Activated CD4-positive, alpha-beta T cell treated with anti-CD3 and anti-CD28 coated beads for 48 hours (primary cell): Measurements from ENCODE around the gene VAPB.
"Not testable (repeated sequence)": the region's sequence is repeated elsewhere in the genome, so short reads cannot be mapped to it uniquely, and the experiment has no call there.

Experiments used
- DNase-seq: peaks from one replicate; pipeline ENCODE4 v3.0.0-alpha.2; 2020

VAPB gene

DNA sequence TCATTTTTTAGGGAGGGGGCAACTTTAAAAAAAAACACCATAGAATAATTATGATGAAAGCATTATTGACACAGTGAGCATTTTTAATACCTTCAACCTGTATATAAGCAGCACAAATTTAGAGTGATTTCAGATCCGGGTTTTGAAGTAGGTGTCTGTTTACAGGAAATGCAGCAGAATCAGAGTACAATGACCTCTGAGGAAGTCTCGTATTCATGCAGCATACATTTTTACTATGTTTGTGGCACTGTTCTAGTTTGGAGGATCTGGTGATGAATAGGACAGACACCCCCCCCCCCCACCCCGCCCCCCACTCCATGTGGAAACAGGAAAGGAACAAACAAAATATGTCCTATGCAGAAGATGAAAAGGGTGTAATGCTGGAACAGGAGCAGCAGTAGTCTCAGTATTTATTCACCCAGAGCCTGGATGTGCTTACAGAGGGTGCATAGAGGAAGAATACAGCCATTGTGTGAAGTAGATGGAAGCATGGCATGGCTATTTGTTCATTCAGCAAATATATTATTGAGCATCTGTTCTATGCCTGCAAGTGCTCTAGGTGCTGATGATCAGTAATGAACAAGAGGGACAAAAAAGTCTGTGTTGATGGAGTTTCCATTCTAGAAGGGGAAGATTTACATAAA, 19.7 kb downstream of the VAPB start:
- DNase-seq = no peak

DNA sequence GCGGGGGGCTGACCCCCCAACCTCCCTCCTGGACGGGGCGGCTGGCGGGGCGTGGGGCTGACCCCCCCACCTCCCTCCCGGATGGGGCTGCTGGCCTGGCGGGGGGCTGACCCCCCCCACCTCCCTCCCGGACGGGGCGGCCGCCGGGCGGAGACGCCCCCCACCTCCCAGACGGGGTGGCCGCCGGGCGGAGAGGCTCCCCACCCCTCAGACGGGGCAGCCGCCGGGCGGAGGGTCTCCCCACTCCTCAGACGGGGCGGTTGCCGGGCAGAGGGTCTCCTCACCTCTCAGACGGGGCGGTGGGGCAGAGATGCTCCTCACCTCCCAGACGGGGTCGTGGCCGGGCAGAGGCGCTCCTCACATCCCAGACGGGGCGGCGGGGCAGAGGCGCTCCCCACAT, 25.2 kb downstream of the VAPB start:
- DNase-seq = not testable (repeated sequence)

- DNase-seq = not testable (repeated sequence)
Observed at GRCh38 chr20:58414786-58415185, 25.8 kb downstream of the VAPB start.

DNA sequence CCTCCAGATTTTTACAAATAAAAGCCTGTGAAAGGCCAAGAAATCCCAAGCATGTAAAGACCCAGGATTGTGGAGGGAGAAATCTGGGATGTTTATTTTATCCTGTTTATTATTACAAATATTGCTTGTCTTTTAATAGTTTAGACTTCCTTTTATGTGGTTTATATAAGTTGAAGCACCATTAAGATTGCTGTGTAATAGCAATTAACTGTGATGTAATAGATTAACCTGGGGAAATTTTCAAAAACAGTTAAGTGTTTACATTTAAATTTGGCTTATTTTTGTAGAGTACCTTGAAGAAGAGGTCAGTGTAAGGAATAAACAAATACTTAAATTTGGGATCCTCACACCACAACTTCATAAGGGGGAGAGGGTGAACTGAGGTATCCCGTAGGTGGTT, 27.0 kb downstream of the VAPB start:
- DNase-seq = no peak

- DNase-seq = no peak
Observed at GRCh38 chr20:58416835-58417234, 27.8 kb downstream of the VAPB start.

GRCh38 chr20:58417438-58417837, 28.4 kb downstream of the VAPB start:
- no peak for DNase-seq

GRCh38 chr20:58418949-58419748, 30.1 kb downstream of the VAPB start:
- no peak for DNase-seq

- no peak for DNase-seq
Observed at GRCh38 chr20:58420798-58421496, 31.9 kb downstream of the VAPB start.

DNA sequence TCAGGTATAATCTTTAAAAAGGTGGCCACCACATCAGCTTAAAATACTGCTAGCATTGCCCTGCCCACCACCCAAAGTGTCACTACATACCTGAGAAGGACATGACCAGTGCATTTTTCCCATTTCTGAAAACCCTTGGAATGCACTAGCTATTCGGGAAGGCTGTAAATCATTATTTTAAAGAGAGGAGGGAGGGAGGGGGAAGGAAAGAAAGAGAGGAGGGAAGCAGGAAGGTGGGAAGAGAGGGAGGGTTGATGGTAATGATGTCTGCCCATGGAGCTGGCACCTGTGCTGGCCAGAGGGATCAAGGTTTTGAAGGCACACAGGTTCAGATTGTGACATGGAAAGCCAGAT, 32.4 kb downstream of the VAPB start:
- no peak for DNase-seq

DNA sequence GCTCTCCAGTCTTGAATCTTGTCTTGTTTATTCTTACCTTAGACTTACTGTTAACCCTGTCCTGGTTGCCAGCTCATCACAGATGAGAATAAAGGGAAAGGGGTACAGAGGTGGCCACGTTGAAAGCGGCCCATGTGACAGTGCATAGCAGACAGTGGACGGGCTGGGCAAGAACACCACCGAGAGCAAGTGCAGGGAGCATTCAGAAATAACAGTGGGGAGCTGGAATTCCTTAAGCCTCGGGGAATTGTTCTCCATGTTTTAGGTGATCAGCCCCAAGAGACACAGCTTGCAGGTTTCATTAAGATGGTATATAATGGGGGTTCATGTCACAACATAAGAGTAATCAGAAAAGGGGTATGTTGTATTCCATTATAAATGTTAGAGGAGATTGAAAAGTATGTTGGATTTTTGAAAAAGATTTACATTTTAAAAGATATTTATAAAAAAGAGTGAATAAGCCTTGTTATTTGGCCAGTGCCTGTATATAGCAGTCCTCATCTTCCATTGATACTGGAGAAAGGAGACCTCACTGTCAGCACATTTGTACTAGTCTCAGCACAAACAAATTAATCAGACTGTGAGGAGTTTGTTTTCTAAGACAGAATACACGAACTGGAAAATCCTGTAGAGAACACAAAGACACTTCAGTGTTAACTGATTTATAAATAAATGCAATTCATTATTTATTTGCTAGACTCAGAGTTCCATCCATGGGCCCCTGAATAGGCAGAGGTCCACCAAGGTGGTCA, 35.4 kb downstream of the VAPB start:
- no peak for DNase-seq

DNA sequence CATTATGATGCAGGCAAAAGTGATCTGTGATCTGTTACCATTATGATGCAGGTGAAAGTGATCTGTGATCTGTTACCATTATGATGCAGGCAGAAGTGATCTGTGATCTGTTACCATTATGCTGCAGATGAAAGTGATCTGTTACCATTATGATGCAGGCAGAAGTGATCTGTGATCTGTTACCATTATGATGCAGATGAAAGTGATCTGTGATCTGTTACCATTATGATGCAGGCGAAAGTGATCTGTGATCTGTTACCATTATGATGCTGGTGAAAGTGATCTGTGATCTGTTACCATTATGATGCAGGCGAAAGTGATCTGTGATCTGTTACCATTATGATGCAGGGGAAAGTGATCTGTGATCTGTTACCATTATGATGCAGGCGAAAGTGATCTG, 38.5 kb downstream of the VAPB start:
- not testable (repeated sequence) for DNase-seq

- no peak for DNase-seq
Observed at GRCh38 chr20:58428364-58428763, 39.3 kb downstream of the VAPB start.

DNA sequence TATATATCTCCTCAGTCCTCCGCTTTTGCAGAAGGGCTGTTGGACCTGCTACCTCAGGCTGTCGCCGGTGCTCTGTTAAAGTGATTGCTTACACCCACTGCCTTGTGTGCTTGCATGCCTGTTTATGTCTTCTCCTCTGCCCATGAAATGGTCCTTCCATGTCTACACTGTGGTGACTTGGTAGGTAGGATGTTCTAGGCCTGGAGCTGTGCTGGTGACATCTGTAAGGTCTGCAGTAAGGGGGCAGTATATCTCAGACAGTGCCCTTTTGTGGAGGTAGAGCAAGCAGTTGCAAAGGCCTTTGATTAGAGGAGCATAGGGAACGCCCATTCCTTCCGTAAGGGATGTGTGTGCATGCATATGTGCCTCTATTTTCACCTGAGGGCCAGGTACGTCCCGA, 40.3 kb downstream of the VAPB start:
- DNase-seq = no peak

- no peak for DNase-seq
Observed at GRCh38 chr20:58431134-58431533, 42.1 kb downstream of the VAPB start.

- no peak for DNase-seq
Observed at GRCh38 chr20:58432186-58432954, 43.3 kb downstream of the VAPB start.

GRCh38 chr20:58433029-58433647, 44.1 kb downstream of the VAPB start:
- no peak for DNase-seq

DNA sequence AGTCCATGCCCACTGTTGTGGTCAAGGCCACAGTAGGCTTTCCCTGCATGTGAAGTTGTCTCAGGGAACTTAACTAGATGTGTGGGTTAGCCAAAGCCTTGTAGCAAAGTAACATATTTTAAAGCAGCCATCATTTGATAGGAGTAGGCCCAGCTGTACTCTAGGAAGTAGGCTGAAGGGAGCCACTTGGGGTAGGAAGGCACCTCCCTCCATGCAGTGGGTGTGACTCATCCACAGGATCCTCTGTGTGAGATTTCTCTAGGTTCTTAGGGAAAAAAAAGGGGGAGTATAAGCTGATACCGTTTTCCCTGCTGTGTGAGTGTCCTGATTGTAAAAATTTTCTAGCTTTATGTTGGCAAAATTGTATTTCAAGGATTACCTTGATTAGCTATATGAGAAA, 44.7 kb downstream of the VAPB start:
- DNase-seq = no peak

GRCh38 chr20:58434326-58434725, 45.3 kb downstream of the VAPB start:
- no peak for DNase-seq

GRCh38 chr20:58435237-58435636, 46.2 kb downstream of the VAPB start:
- no peak for DNase-seq

DNA sequence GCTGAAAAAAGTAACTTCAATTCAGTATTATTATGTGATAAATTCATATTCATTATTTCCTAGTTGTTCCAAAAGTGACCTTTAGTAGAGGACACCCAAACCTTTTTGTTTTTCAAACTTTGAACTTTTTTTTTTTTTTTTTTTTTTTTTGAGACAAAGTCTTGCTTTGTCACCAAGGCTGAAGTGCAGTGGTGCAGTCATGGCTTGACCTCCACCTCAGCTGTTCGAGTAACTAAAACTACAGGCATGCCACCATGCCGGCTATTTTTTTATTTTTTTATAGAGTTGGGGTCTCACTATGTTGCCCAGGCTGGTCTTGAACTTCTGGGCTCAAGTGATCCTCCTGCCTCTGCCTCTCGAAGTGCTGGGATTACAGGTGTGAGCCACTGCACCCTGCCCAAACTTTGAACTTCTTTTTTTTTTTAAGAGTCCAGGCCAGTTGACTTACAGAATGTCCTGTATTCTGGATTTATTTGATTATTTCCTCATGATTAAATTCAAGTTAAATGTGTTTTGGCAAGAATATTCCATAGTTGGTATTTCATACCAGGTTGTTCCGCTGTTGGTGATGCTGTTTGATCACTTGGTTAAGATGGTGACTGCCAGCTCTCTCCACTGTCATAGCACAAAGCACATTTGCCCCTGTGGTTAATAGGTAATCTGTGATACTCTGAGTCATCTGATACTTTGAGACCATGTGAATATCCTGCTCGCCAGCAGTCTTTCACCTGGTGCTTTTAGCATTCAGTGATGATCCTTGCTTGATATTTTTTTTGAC, 48.0 kb downstream of the VAPB start:
- no peak for DNase-seq
